ENCODE data around the gene C9. TPM values are rescaled to one million over a fixed set of nuclear protein-coding genes. Genes with fewer than 3 reads are reported as not detected.
"Not testable (repeated sequence)": the region's sequence is repeated elsewhere in the genome, so short reads cannot be mapped to it uniquely, and the experiment has no call there.

The C9 gene
- total RNA-seq, 1 donor from 2014 or later: not detected

DNA sequence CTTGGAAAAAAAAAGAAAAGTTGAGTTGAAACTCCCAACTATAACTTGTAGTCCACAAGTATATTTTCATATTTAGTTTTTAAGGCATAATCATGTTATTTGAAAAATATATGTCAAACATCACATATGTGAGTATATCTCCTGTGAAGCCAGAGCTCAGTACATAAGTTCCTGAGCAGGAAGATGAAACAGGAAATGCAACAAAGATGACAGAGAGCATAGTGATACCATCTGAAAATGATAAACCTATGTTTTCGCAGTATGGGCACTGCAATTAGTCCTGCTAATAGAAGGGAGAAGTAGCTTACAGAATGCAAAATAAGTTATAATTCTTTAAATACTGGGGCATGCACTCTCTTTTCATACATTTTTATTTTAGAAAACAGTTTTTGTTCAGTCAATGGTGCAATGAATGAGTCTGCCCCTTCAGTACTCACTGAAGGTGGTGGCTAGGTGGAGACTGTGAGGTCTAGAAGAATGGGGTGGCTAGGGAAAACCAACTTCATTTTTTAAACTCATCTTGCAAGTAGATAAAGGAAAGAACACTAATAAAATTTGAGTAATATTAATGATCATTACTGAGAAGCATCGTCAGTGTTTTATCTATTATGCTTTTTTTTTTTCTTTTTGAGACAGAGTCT lies 90.9 kb downstream of the C9 start:
- Mint-ChIP-seq H3K27me3 (ENCODE audit: unreplicated experiment) (no peaks in the 10 kb centered on the region), H3K27ac (ENCODE audit: unreplicated experiment) (no peak overlapping the region), H3K36me3 (ENCODE audit: low read depth, unreplicated experiment) (no peaks in the 10 kb centered on the region), H3K4me3 (ENCODE audit: unreplicated experiment) (no peak overlapping the region), H3K9me3 (ENCODE audit: unreplicated experiment) (no peaks in the 10 kb centered on the region), H3K4me1 (ENCODE audit: unreplicated experiment) (peaks cover 18% of the 10 kb centered on the region)
- TF ChIP-seq, protein P1, sequence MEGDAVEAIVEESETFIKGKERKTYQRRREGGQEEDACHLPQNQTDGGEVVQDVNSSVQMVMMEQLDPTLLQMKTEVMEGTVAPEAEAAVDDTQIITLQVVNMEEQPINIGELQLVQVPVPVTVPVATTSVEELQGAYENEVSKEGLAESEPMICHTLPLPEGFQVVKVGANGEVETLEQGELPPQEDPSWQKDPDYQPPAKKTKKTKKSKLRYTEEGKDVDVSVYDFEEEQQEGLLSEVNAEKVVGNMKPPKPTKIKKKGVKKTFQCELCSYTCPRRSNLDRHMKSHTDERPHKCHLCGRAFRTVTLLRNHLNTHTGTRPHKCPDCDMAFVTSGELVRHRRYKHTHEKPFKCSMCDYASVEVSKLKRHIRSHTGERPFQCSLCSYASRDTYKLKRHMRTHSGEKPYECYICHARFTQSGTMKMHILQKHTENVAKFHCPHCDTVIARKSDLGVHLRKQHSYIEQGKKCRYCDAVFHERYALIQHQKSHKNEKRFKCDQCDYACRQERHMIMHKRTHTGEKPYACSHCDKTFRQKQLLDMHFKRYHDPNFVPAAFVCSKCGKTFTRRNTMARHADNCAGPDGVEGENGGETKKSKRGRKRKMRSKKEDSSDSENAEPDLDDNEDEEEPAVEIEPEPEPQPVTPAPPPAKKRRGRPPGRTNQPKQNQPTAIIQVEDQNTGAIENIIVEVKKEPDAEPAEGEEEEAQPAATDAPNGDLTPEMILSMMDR (IDR thresholded peaks at IDR 0.05; ENCODE audit: unreplicated experiment): no peak
- DNase-seq (ENCODE audit: low spot score): no peak

DNA sequence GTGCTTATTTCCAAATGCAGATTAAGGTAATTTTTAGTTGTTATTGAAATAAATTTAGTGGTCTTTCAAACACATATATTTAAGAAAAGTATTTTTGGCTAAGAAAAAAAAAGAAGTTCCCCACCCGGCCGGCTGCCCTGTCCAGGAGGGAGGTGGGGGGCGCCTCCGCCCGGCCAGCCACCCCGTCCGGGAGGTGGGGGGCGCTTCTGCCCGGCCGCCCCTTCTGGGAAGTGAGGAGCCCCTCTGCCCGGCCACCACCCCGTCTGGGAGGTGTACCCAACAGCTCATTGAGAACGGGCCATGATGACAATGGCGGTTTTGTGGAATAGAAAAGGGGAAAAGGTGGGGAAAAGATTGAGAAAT lies 91.4 kb downstream of the C9 start:
- H3K4me3 Mint-ChIP-seq (ENCODE audit: unreplicated experiment); H3K9me3 Mint-ChIP-seq (ENCODE audit: unreplicated experiment); H3K27ac Mint-ChIP-seq (ENCODE audit: unreplicated experiment); H3K27me3 Mint-ChIP-seq (ENCODE audit: unreplicated experiment); H3K36me3 Mint-ChIP-seq (ENCODE audit: low read depth, unreplicated experiment); DNase-seq (ENCODE audit: low spot score): not testable (repeated sequence)
- H3K4me1 Mint-ChIP-seq (ENCODE audit: unreplicated experiment): peaks cover 18% of the 10 kb centered on the region

DNA sequence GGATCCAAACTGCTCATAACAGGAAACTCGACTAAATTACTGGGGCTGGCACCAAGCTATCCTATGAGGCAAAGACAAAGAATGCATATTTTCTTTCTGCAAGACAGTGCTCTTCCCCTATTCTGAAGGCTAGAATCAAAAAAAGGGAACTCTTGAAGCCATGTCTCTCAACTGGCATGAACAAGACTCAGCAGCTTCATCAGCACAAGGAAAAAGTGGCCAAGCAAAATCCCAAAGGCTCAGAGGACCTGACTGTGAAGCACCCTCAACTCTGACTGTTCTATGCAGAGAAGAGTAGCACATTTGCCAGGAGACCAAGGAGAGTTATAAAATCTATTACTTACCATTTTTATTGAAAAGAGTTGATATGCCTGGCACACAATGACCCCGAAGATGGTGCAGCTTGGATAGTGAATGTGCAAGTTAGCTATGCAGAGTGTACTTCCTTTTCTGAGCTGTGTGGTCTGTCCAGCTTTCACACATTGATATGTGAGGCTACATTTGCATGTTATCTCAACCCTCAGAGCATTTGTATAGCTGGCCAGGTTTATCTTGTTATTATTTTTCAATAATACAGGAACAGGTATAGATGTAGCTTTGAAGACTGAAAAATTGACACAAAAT lies 94.0 kb downstream of the C9 start:
- Mint-ChIP-seq H3K27me3 (ENCODE audit: unreplicated experiment) (no peaks in the 10 kb centered on the region), H3K4me3 (ENCODE audit: unreplicated experiment) (no peak overlapping the region), H3K9me3 (ENCODE audit: unreplicated experiment) (no peaks in the 10 kb centered on the region), H3K27ac (ENCODE audit: unreplicated experiment) (no peak overlapping the region), H3K4me1 (ENCODE audit: unreplicated experiment) (peaks cover 17% of the 10 kb centered on the region), H3K36me3 (ENCODE audit: low read depth, unreplicated experiment) (no peaks in the 10 kb centered on the region)
- TF ChIP-seq, protein P1 (IDR thresholded peaks at IDR 0.05; ENCODE audit: unreplicated experiment): no peak
- DNase-seq (ENCODE audit: low spot score): no peak

DNA sequence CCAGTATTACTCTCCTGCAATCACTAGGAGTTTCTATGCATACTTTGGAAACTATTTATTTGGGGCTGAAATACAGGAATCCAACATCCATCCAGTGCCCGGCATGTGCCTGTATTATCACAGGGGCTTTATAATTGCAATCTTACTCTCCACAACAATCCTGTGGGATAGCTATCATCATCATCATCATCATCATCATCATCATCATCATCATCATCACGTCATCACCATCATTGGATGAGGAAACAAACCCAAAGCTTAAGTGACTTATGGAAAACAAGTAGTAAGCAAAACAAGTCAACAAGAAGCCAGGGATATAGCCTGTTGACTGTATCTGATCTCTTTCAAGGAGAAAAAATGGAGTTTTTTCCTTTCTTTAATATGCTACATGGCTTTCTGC lies 97.1 kb downstream of the C9 start:
- H3K27ac Mint-ChIP-seq (ENCODE audit: unreplicated experiment): no peak overlapping the region
- no peaks in the 10 kb centered on the region for H3K9me3 Mint-ChIP-seq (ENCODE audit: unreplicated experiment)
- H3K36me3 Mint-ChIP-seq (ENCODE audit: low read depth, unreplicated experiment): no peaks in the 10 kb centered on the region
- H3K27me3 Mint-ChIP-seq (ENCODE audit: unreplicated experiment): peaks cover 5% of the 10 kb centered on the region
- DNase-seq (ENCODE audit: low spot score): no peak
- H3K4me3 Mint-ChIP-seq (ENCODE audit: unreplicated experiment): no peak overlapping the region
- TF ChIP-seq, protein P1 (IDR thresholded peaks at IDR 0.05; ENCODE audit: unreplicated experiment): no peak
- no peaks in the 10 kb centered on the region for H3K4me1 Mint-ChIP-seq (ENCODE audit: unreplicated experiment)

DNA sequence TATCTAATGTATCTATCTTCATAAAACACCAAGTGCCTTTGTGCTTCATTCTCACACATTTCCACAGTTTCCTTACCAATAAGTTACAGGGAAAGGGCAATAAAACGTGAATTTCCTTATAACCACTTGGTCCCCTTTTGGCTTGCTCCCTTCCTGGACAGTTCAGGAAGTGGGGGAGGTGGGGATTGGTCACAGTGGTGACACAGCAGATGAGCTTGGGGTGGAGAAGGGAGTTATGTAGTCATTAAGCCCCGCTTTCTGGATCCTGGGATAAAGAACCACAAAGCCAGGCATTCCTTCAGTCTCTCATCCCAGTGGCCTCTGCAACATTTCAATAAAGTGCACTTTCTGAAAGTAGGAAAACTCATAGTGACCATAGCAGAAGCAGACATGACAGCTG lies 97.9 kb downstream of the C9 start:
- H3K9me3 Mint-ChIP-seq (ENCODE audit: unreplicated experiment): no peaks in the 10 kb centered on the region
- peaks cover 7% of the 10 kb centered on the region for H3K27me3 Mint-ChIP-seq (ENCODE audit: unreplicated experiment)
- no peaks in the 10 kb centered on the region for H3K36me3 Mint-ChIP-seq (ENCODE audit: low read depth, unreplicated experiment)
- DNase-seq (ENCODE audit: low spot score): no peak
- no peak overlapping the region for H3K27ac Mint-ChIP-seq (ENCODE audit: unreplicated experiment)
- TF ChIP-seq, protein P1 (IDR thresholded peaks at IDR 0.05; ENCODE audit: unreplicated experiment): no peak
- no peak overlapping the region for H3K4me3 Mint-ChIP-seq (ENCODE audit: unreplicated experiment)
- no peaks in the 10 kb centered on the region for H3K4me1 Mint-ChIP-seq (ENCODE audit: unreplicated experiment)

Data from endothelial cell (in vitro differentiated cells).